HepG2 (cell line): Measurements from ENCODE around the gene PARD3. TPM values are rescaled to one million over a fixed set of nuclear protein-coding genes. Genes with fewer than 3 reads are reported as not detected.

Source experiments
- ATAC-seq: fragments of 200-7000 bp; cut with Tn5 transposase; 3 replicates; pipeline ENCODE4 v1.9.1; 2020; ENCODE audit warnings: mild to moderate bottlenecking, moderate library complexity
- BruUV-seq: library from RNA; stranded (reverse); fragments of 400-500 nt; replicated peaks from 2 replicates; lab custom pipeline; 2021; lab: Mats Ljungman, UMichigan
- CTCF ChIA-PET: fragments of 300-600 bp; formaldehyde crosslinking; extraction: SDS; loops from one replicate; lab custom pipeline; 2021; ENCODE audit warnings: low total read pairs, inconsistent platforms, low intra/inter-chr PET ratio; lab: Yijun Ruan, JAX
- POLR2A ChIA-PET: fragments of 350-600 bp; sonication (Branson Sonifier 250); formaldehyde crosslinking; loops from one replicate; lab custom pipeline; 2020; ENCODE audit warnings: antibody characterized with exemption, inconsistent platforms; lab: Yijun Ruan, JAX
- DNase-seq: peaks from one replicate; pipeline ENCODE4 v3.0.0-alpha.2; 2015; ENCODE audit warnings: low spot score
- FAIRE-seq: peaks from 3 replicates; lab custom pipeline; 2011; peaks lifted over from hg19 to GRCh38; lab: Jason Lieb, UNC
- H2AFZ ChIP-seq: one replicate; pipeline ENCODE4 v1.6.1; 2011; ENCODE audit warnings: low read length, inconsistent platforms
- H3K27ac ChIP-seq: fragments of 300-600 bp; 3 replicates; pipeline ENCODE4 v1.8.0; 2011; ENCODE audit warnings: mixed run types, mild to moderate bottlenecking, mixed read lengths, low read length, inconsistent platforms; ENCODE audit not compliant: insufficient read depth; ENCODE audit errors: extremely low read length
- H3K27me3 ChIP-seq, 2 experiments: fragments of 200-600 bp in 1 of 2; 2 replicates in 1 of 2; 3 replicates in 1 of 2; pipeline versions ENCODE4 v1.6.0 to v1.8.0; 2011; ENCODE audit warnings: low read length in 2 of 2, mild to moderate bottlenecking in 2 of 2, moderate library complexity in 2 of 2, inconsistent platforms in 1 of 2; ENCODE audit not compliant: insufficient read depth in 2 of 2, control insufficient read depth in 1 of 2
- H3K36me3 ChIP-seq, 2 experiments: fragments of 200-600 bp in 1 of 2; replicated peaks in 1 of 2; 2 replicates in 1 of 2; 3 replicates in 1 of 2; pipeline versions ENCODE4 v1.5.1 to v1.8.0; 2011; ENCODE audit warnings: low read length in 2 of 2, inconsistent platforms in 1 of 2; ENCODE audit not compliant: insufficient read depth in 2 of 2, control insufficient read depth in 1 of 2
- H3K4me1 ChIP-seq: 2 replicates; pipeline ENCODE4 v1.5.1; 2012; ENCODE audit warnings: low read length, inconsistent platforms; ENCODE audit not compliant: insufficient read depth
- H3K4me2 ChIP-seq: 2 replicates; pipeline ENCODE4 v1.6.0; 2011; ENCODE audit warnings: low read depth, low read length, inconsistent platforms
- H3K4me3 ChIP-seq, 3 experiments: fragments of 200-600 bp in 1 of 3; sonication (generic), shearing (Covaris generic) in 1 of 3; replicated peaks in 1 of 3; 2 replicates each; pipeline ENCODE4 v1.5.1; 2011 to 2016; ENCODE audit warnings: low read length in 3 of 3, inconsistent platforms in 2 of 3, low read depth in 2 of 3, mild to moderate bottlenecking in 2 of 3, control low read depth in 1 of 3, mixed read lengths in 1 of 3; ENCODE audit not compliant: insufficient read depth in 1 of 3
- H3K79me2 ChIP-seq: one replicate; pipeline ENCODE4 v1.6.1; 2011; ENCODE audit warnings: low read length, inconsistent platforms; ENCODE audit not compliant: insufficient read depth
- H3K9ac ChIP-seq: 2 replicates; pipeline ENCODE4 v1.6.0; 2011; ENCODE audit warnings: mild to moderate bottlenecking, low read depth, low read length, inconsistent platforms; ENCODE audit not compliant: insufficient read depth
- H3K9me3 ChIP-seq: 2 replicates; pipeline ENCODE4 v1.5.1; 2012; ENCODE audit warnings: mild to moderate bottlenecking, low read length
- H4K20me1 ChIP-seq: 2 replicates; pipeline ENCODE4 v1.6.0; 2011; ENCODE audit warnings: inconsistent platforms, mild to moderate bottlenecking, low read length, moderate library complexity; ENCODE audit not compliant: insufficient read depth
- ARID5B ChIP-seq: IDR thresholded peaks from 2 replicates; pipeline ENCODE4 v1.4.0; 2020; ENCODE audit warnings: mild to moderate bottlenecking, missing genetic modification reagents
- BCLAF1 ChIP-seq: fragments of 450-650 bp; IDR thresholded peaks from 2 replicates; pipeline ENCODE4 v1.6.1; 2017; ENCODE audit warnings: mild to moderate bottlenecking
- CC2D1A ChIP-seq: sonication (generic); formaldehyde crosslinking; IDR thresholded peaks from 2 replicates; pipeline ENCODE4 v1.8.1; 2023; ENCODE audit warnings: mild to moderate bottlenecking, missing genetic modification reagents
- FOSL2 ChIP-seq: sonication (generic); formaldehyde crosslinking; IDR thresholded peaks from 2 replicates; pipeline ENCODE4 v1.4.0; 2020; ENCODE audit warnings: missing genetic modification reagents
- ISL2 ChIP-seq: sonication (generic); formaldehyde crosslinking; IDR thresholded peaks from 2 replicates; pipeline ENCODE4 v1.5.0; 2020; ENCODE audit warnings: missing genetic modification reagents
- KMT2A ChIP-seq: sonication (generic); formaldehyde crosslinking; IDR thresholded peaks from 2 replicates; pipeline ENCODE4 v1.4.0; 2020; ENCODE audit warnings: missing genetic modification reagents
- LCORL ChIP-seq, 2 experiments: fragments of 450-650 bp in 1 of 2; sonication (generic) in 1 of 2; formaldehyde crosslinking in 1 of 2; IDR thresholded peaks; 2 replicates each; pipeline versions ENCODE4 v1.5.0 to v1.6.1; 2017 to 2020; ENCODE audit warnings: antibody characterized with exemption in 1 of 2, missing genetic modification reagents in 1 of 2
- MYPOP ChIP-seq: sonication (generic); formaldehyde crosslinking; IDR thresholded peaks from 2 replicates; pipeline ENCODE4 v1.8.1; 2023; ENCODE audit warnings: mild to moderate bottlenecking, moderate library complexity, missing genetic modification reagents
- POLR2G ChIP-seq: fragments of 200-400 bp; formaldehyde crosslinking; IDR thresholded peaks from 2 replicates; pipeline ENCODE4 v1.6.1; 2018; ENCODE audit warnings: mild to moderate bottlenecking, low read depth, low read length, moderate library complexity
- RFXANK ChIP-seq: IDR thresholded peaks from 2 replicates; pipeline ENCODE4 v1.6.1; 2016
- SALL1 ChIP-seq: sonication (generic); formaldehyde crosslinking; IDR thresholded peaks from 2 replicates; pipeline ENCODE4 v1.8.0; 2022; ENCODE audit warnings: mild to moderate bottlenecking, missing genetic modification reagents
- THAP11 ChIP-seq: IDR thresholded peaks from 2 replicates; pipeline ENCODE4 v1.6.1; 2016; ENCODE audit warnings: missing biosample characterization, missing genetic modification reagents
- ZNF512 ChIP-seq: sonication (generic); formaldehyde crosslinking; IDR thresholded peaks from 2 replicates; pipeline ENCODE4 v1.4.0; 2020; ENCODE audit warnings: mild to moderate bottlenecking, missing genetic modification reagents
- ZNF563 ChIP-seq: sonication (generic); formaldehyde crosslinking; IDR thresholded peaks from 2 replicates; pipeline ENCODE4 v1.8.0; 2022; ENCODE audit warnings: mild to moderate bottlenecking, moderate library complexity, missing genetic modification reagents
- ZNF713 ChIP-seq: sonication (generic); formaldehyde crosslinking; IDR thresholded peaks from 2 replicates; pipeline ENCODE4 v1.4.0; 2020; ENCODE audit warnings: mild to moderate bottlenecking, missing genetic modification reagents
- ZNF768 ChIP-seq: sonication (generic); formaldehyde crosslinking; IDR thresholded peaks from 2 replicates; pipeline ENCODE4 v1.4.0; 2020; ENCODE audit warnings: missing genetic modification reagents
- ZSCAN25 ChIP-seq: sonication (generic); formaldehyde crosslinking; IDR thresholded peaks from 2 replicates; pipeline ENCODE4 v1.8.0; 2022; ENCODE audit warnings: mild to moderate bottlenecking, missing genetic modification reagents
- WGBS: methylation state at CpG from one replicate; pipeline ENCODE4 v1.1.6; 2017; ENCODE audit warnings: low lambda C conversion rate; 5-methylcytosine and 5-hydroxymethylcytosine counted together
- in situ Hi-C: cut with HindIII; loops from 2 replicates; pipeline ENCODE4 v1.10.0; 2017; ENCODE audit warnings: low pct_unique_long_range_greater_than_20kb; ENCODE audit not compliant: extremely low pct_ligation_motif_present
- intact Hi-C: fragments of 100-400 bp; cut with micrococcal nuclease; formaldehyde crosslinking; loops from one replicate; pipeline ENCODE4 v1.10.0; 2022; ENCODE audit not compliant: unreplicated experiment
- polyA plus RNA-seq, 8 experiments: library from polyadenylated mRNA; depleted of rRNA in 3 of 8; stranded (reverse) in 7 of 8; unstranded in 1 of 8; fragments of >200 nt; fragmentation: Illumina TruSeq in 4 of 8; extraction: Trizol in 4 of 8; gene quantifications; 2 replicates each; pipeline versions ENCODE4 v1.2.1 to v1.2.3, GENCODE V29; 2011 to 2016; ENCODE audit warnings: low read depth in 4 of 8, missing spikeins in 1 of 8, mixed read lengths in 1 of 8; ENCODE audit not compliant: insufficient read depth in 1 of 8
- total RNA-seq, 5 experiments: library from RNA; depleted of rRNA; stranded (reverse); fragments of >200 nt; fragmentation: Illumina TruSeq; extraction: Trizol; gene quantifications; 2 replicates each; pipeline ENCODE4 v1.2.3, GENCODE V29; 2016; ENCODE audit warnings: low read depth in 1 of 5

PARD3 gene
- total and polyA plus RNA-seq, 2 of the 13 experiments (the other 11 are each of a cell fraction or from before 2014, with no cell fraction given): 40.9 to 60.0 TPM

GRCh38 chr10:34727595-34728033 is 87.5 kb downstream of the PARD3 start:
- H3K27ac ChIP-seq: no peak overlapping the region
- no peaks in the 10 kb centered on the region for H3K9me3 ChIP-seq
- ChIA-PET CTCF (no interaction called here), POLR2A (interaction anchor here (1.0 to 1.2 kb wide), 2 partner anchors 10 to 11 kb away, joined by 4 read pairs; no protein-coding TSS in a partner anchor)
- no peak overlapping the region for H3K9ac ChIP-seq
- WGBS: 20% methylated on average over 9 of the region's 9 CpGs
- no peak overlapping the region for H2AFZ ChIP-seq
- no peaks in the 10 kb centered on the region; a peak in 1 of 5 replicates for H3K36me3 ChIP-seq
- ATAC-seq: peak; percentile 86
- intact Hi-C loops: no loop called here
- peaks cover 52% of the 10 kb centered on the region for H3K4me1 ChIP-seq
- H3K4me3 ChIP-seq: peak overlapping the region in 1 of 3 experiments; percentile 44; a peak in 1 of 6 replicates
- peak; percentile 75 for DNase-seq
- in situ Hi-C loops: no loop called here
- peak overlapping the region; percentile 46 for H3K4me2 ChIP-seq
- H4K20me1 ChIP-seq: peaks cover 30% of the 10 kb centered on the region
- no peaks in the 10 kb centered on the region for H3K27me3 ChIP-seq
- FAIRE-seq: peak; percentile 70
- no TSS peak for BruUV-seq
- peaks cover 79% of the 10 kb centered on the region for H3K79me2 ChIP-seq
- TF ChIP-seq ZNF713 (CRISPR knock-in tag): no peak
- TF ChIP-seq MYPOP (CRISPR knock-in tag): no peak
- TF ChIP-seq ZSCAN25 (CRISPR knock-in tag): no peak
- TF ChIP-seq ZNF512 (CRISPR knock-in tag): no peak
- no peak for TF ChIP-seq ZNF768 (CRISPR knock-in tag)
- TF ChIP-seq ISL2: no peak
- no peak for TF ChIP-seq RFXANK
- TF ChIP-seq POLR2G: no peak
- peak; percentile 47; the same call in 1 of the 2 replicates for TF ChIP-seq ARID5B (CRISPR knock-in tag)
- TF ChIP-seq FOSL2 (CRISPR knock-in tag): 0 out of 2 replicates have a peak, but pooled peaks have one; percentile 8
- TF ChIP-seq THAP11 (CRISPR knock-in tag): no peak
- no peak for TF ChIP-seq BCLAF1
- no peak for TF ChIP-seq ZNF563 (CRISPR knock-in tag)
- no peak for TF ChIP-seq CC2D1A
- peak; percentile 67 for TF ChIP-seq SALL1
- no peak for TF ChIP-seq KMT2A (CRISPR knock-in tag)
- no peak for TF ChIP-seq LCORL (IDR thresholded peaks at IDR 0.05)
- TF ChIP-seq LCORL (CRISPR knock-in tag; IDR thresholded peaks at IDR 0.05): peak; percentile 40; the same call in 1 of the 2 replicates
